Stimulated activated CD8-positive, alpha-beta memory T cell treated with anti-CD3 and anti-CD28 coated beads, Interleukin-2, amount 100 ng/mL, for 48 hours (primary cell): Measurements from ENCODE around the gene RPS17.
"Not testable (repeated sequence)": the region's sequence is repeated elsewhere in the genome, so short reads cannot be mapped to it uniquely, and the experiment has no call there.

Source experiments
- DNase-seq, 2 donors: peaks; one replicate each; pipeline ENCODE4 v3.0.0-alpha.2; 2020; ENCODE audit warnings: low read depth in 2 of 2

The RPS17 gene

GRCh38 chr15:82545478-82545877, 5.2 kb upstream of the RPS17 start:
- no peak for DNase-seq

DNA sequence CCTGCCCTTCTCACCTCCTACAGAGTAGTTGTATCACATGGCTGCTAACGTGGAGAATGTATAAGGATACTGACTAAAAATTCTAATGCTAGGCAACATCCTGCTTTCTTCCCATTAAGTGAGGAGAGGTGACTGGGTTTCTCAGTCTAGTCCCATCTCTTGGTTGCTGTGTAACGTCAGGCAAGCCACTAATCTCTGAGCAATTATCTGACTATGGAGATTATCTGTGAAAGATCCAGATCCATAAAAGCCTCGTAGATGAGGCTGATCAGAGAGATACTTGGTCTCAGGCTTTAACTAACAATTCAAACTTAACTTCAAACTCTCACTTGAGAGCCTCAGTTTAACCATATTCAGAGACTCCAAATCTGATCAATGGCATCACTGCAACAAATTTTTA, 4.7 kb upstream of the RPS17 start:
- no peak for DNase-seq

GRCh38 chr15:82544431-82544830, 4.2 kb upstream of the RPS17 start:
- no peak for DNase-seq

DNA sequence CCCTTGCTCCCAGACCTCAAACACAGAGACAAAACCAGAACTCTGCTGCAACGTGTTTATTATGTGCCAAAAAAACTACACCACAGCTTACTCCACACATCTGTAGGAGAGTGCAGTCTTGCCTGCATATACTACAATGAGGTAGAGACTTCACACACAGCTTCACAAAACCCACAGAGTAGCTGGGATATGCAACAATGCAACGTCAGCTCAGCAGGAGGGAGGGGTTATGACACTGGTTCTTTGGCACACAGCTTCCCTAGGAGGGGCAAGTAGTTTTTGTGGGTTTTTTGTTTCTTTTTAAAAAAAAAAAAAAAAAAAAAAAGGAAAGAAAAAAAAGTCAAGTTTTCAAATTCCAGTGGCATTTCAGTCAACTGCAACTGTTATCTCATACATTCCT, 2.9 kb upstream of the RPS17 start:
- DNase-seq = no peak

DNA sequence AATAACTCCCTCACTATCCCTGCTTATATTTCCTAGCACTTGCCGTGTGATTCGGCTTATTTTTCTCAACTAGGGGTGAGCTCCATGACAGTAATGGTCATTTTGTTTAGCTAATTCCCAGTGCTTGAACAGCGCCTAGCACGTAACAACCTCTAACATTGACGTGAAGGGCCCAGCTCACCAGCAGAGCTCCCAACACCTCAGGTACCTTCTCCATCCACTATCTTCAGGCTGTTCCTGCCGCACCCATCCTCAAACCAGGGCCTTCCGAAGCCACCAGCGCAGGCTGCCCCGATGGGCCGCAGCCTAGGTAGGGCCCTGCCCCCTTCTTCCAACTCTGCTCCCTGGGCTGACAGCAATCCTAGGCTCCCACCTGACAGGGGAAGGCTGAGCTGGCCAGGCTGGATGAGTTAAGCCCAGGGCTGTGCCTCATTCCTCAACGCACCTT, 751 bp upstream of the RPS17 start:
- DNase-seq = no peak

GRCh38 chr15:82539691-82540054, 584 bp downstream of the RPS17 start:
- DNase-seq = no peak

DNA sequence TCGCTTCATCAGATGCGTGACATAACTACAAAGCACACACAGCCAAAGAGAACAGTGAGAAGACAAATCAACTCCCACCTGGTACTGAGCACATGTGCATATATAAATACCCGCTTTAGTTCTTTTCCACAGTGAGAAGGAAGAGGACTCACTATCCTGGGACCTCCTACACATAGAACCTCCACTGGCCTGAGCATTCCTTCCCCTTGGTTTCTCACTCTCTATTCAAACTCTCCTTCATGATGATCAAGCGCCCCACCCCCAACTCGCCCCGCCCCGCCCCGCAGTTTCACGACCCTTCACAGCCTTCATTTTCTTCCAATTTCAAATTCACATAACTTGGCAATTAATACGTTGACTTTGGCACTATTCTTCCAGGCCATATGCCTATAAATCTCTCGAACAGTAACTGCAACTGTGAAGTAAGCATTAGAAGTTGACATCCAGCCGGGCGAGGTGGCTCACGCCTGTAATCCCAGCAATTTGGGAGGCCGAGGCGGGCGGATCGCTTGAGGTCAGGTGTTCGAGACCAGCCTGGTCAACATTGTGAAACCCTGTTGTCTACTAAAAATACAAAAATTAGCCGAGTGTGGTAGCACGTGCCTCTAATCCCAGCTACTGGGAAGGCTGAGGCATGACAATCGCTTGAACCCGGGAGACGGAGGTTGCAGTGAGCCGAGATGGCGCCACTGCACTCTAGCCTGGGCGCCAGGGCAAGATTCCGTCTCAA, 1.1 kb downstream of the RPS17 start:
- no peak for DNase-seq

- DNase-seq = no peak
Observed at GRCh38 chr15:82537351-82537908, 2.8 kb downstream of the RPS17 start.

- no peak for DNase-seq
Observed at GRCh38 chr15:82536409-82537350, 3.6 kb downstream of the RPS17 start.

DNA sequence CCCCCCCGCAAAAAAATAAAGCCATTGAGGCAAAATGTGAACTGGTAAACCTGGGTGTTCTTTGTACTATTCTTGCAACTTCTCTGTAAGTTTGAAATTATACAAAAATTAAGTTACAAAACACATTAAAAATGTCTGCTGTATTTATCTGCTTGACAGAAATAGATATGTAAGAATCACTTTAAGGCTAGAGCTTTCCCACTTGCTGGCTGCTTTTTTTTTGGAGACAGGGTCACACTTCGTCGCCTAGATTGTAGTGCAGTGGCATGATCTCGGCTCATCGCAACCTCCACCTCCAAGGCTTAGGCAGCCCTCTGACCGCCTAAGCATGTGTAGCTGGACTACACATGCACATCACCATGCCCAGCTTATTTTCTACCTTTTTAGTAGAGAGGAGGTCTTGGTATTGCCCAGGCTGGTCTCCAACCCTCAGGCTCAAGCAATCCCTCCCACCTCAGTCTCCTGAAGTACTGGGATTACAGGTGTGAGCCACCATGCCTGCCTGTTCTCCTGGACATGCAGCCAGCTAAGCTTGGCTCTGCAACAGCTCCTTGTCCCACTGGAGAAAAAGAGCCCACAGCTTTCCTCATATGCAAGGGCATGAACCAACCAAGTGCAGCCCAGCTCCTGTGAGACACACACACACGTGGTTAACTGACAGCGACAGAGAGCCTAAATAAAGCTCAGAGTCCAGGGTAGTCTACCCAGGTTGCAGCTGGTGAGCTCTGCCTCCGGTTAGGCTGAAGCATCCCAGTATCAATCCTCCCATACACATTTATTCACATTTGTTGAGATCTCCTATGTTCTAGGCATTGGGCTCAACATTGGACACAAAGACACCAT, 4.5 kb downstream of the RPS17 start:
- DNase-seq = no peak

- not testable (repeated sequence) for DNase-seq
Observed at GRCh38 chr15:82535151-82535550, 5.1 kb downstream of the RPS17 start.

GRCh38 chr15:82534457-82534861, 5.8 kb downstream of the RPS17 start:
- DNase-seq = not testable (repeated sequence)

GRCh38 chr15:82533801-82534200, 6.5 kb downstream of the RPS17 start:
- no peak for DNase-seq

DNA sequence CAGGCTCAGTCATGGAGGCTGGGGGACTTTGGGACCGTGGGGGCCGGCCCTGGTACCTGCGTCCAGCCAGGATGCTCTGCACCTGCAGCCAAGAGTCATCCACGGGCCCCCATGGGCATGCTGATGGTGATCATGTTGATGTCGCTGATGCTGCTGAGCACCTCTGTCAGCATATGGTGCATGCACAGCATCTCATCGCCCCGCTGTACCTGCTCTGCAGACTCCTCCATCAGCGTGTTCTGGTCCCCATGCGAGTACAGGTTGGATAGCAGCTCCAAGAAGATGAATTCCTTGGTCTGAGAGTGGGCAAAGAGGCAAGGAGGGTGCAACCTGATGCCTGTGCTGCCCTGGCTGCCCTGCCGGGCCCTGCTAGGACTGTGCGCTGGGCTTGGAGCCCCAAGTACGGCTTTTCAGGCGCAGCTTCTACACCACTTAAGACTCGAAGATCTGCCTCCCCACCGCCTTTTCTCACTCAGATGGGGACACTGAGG, 7.2 kb downstream of the RPS17 start:
- no peak for DNase-seq

DNA sequence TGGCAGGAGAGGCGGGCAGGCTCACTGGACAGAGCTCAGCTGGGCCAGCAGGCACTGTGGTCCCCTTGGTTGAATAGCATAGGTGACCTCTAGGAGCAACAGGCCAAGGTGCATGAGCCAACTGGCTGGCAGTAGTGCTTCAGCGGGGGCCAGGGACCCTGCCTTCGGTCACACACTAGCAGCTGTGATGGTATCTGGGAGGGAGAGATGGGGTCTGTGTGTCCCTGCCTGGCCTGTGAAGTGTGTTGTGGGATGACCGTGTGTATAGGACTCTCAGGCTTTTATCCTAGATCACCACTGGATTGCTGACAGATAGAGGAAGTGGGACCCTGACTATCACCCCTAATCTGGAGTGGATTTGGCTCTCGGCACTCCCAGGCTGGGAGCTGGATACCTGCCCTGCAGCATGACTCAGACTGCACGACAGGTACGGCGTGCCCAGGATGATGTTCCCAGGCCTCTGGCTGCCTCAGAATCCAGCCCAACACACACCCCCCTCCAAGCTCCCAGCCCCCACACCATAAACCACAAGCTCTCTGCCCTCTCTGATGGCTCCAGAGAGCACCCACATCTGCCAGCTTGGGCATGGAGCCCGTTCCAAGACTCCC, 7.8 kb downstream of the RPS17 start:
- DNase-seq = no peak

GRCh38 chr15:82531496-82532382, 8.5 kb downstream of the RPS17 start:
- DNase-seq = no peak

GRCh38 chr15:82530606-82531379, 9.5 kb downstream of the RPS17 start:
- peak; percentile 49 to 52 for DNase-seq

DNA sequence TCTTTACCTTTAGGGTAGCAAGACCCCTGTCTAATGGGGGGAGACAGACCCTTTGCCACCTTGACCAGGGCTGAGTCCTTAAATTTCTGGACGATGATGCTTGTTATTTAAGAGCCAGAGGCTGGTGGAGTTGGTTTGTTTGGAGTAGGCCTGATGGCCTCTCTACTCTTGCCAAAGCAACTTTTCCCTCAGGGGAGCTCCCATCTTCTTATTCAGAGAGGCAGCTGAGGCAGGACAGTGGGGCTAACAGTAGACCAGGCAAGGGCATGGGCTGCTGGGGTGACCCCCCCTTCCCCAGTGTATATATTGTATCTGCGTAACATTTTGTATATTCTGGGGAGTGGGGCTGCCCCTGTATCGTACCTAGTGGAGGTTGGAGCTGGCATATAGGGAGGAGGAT, 10.3 kb downstream of the RPS17 start:
- no peak for DNase-seq

- not testable (repeated sequence) for DNase-seq
Observed at GRCh38 chr15:82513587-82513986, 26.7 kb downstream of the RPS17 start.
